ENCODE results near the gene RRP12.

Gene RRP12

GRCh38 chr10:97365761-97366351 lies 35.3 kb downstream of the RRP12 start:
- H3K4me1 ChIP-seq (ENCODE audit: insufficient read depth, low read length): no peaks in the 10 kb centered on the region
- H3K4me3 ChIP-seq (ENCODE audit: low read length): no peak overlapping the region
- 97% methylated on average over 16 of the region's 19 CpGs for WGBS
- no peaks in the 10 kb centered on the region for H3K27me3 ChIP-seq (ENCODE audit: insufficient read depth, low read length)
- no peak overlapping the region for H3K27ac ChIP-seq (ENCODE audit: low read depth, low read length)
- peaks cover 87% of the 10 kb centered on the region for H3K36me3 ChIP-seq (ENCODE audit: insufficient read depth, low read length)
- H3K9me3 ChIP-seq (ENCODE audit: insufficient read depth, low read depth, low read length): no peaks in the 10 kb centered on the region
- H3K9ac ChIP-seq (ENCODE audit: low read depth, low read length): no peak overlapping the region

GRCh38 chr10:97363071-97363470 lies 38.1 kb downstream of the RRP12 start:
- Histone ChIP-seq H3K9ac (ENCODE audit: low read depth, low read length) (no peak overlapping the region), H3K4me1 (ENCODE audit: insufficient read depth, low read length) (no peaks in the 10 kb centered on the region), H3K9me3 (ENCODE audit: insufficient read depth, low read depth, low read length) (no peaks in the 10 kb centered on the region), H3K4me3 (ENCODE audit: low read length) (no peak overlapping the region), H3K27me3 (ENCODE audit: insufficient read depth, low read length) (no peaks in the 10 kb centered on the region), H3K27ac (ENCODE audit: low read depth, low read length) (no peak overlapping the region), H3K36me3 (ENCODE audit: insufficient read depth, low read length) (peaks cover 90% of the 10 kb centered on the region)
- WGBS: 98% methylated on average over 4 of the region's 4 CpGs

GRCh38 chr10:97362310-97363033 lies 38.7 kb downstream of the RRP12 start:
- H3K27me3 ChIP-seq (ENCODE audit: insufficient read depth, low read length): no peaks in the 10 kb centered on the region
- no peak overlapping the region for H3K9ac ChIP-seq (ENCODE audit: low read depth, low read length)
- H3K4me1 ChIP-seq (ENCODE audit: insufficient read depth, low read length): no peaks in the 10 kb centered on the region
- H3K27ac ChIP-seq (ENCODE audit: low read depth, low read length): no peak overlapping the region
- no peak overlapping the region for H3K4me3 ChIP-seq (ENCODE audit: low read length)
- peaks cover 89% of the 10 kb centered on the region for H3K36me3 ChIP-seq (ENCODE audit: insufficient read depth, low read length)
- no peaks in the 10 kb centered on the region for H3K9me3 ChIP-seq (ENCODE audit: insufficient read depth, low read depth, low read length)
- WGBS: 89% methylated on average over 11 of the region's 11 CpGs

GRCh38 chr10:97361537-97361901 lies 39.6 kb downstream of the RRP12 start:
- H3K4me3 ChIP-seq (ENCODE audit: low read length): no peak overlapping the region
- H3K36me3 ChIP-seq (ENCODE audit: insufficient read depth, low read length): peaks cover 89% of the 10 kb centered on the region
- H3K4me1 ChIP-seq (ENCODE audit: insufficient read depth, low read length): no peaks in the 10 kb centered on the region
- H3K27me3 ChIP-seq (ENCODE audit: insufficient read depth, low read length): no peaks in the 10 kb centered on the region
- WGBS: 96% methylated on average over 11 of the region's 11 CpGs
- no peaks in the 10 kb centered on the region for H3K9me3 ChIP-seq (ENCODE audit: insufficient read depth, low read depth, low read length)
- no peak overlapping the region for H3K27ac ChIP-seq (ENCODE audit: low read depth, low read length)
- H3K9ac ChIP-seq (ENCODE audit: low read depth, low read length): no peak overlapping the region

GRCh38 chr10:97360705-97361536 lies 40.2 kb downstream of the RRP12 start:
- Histone ChIP-seq H3K4me3 (ENCODE audit: low read length) (no peak overlapping the region), H3K27ac (ENCODE audit: low read depth, low read length) (no peak overlapping the region), H3K9me3 (ENCODE audit: insufficient read depth, low read depth, low read length) (no peaks in the 10 kb centered on the region), H3K9ac (ENCODE audit: low read depth, low read length) (no peak overlapping the region), H3K4me1 (ENCODE audit: insufficient read depth, low read length) (no peaks in the 10 kb centered on the region), H3K27me3 (ENCODE audit: insufficient read depth, low read length) (no peaks in the 10 kb centered on the region), H3K36me3 (ENCODE audit: insufficient read depth, low read length) (peaks cover 89% of the 10 kb centered on the region)
- WGBS: 95% methylated on average over 11 of the region's 11 CpGs

GRCh38 chr10:97358781-97359180 lies 42.4 kb downstream of the RRP12 start:
- Histone ChIP-seq H3K9me3 (ENCODE audit: insufficient read depth, low read depth, low read length) (no peaks in the 10 kb centered on the region), H3K36me3 (ENCODE audit: insufficient read depth, low read length) (peaks cover 82% of the 10 kb centered on the region), H3K27me3 (ENCODE audit: insufficient read depth, low read length) (no peaks in the 10 kb centered on the region), H3K4me3 (ENCODE audit: low read length) (no peak overlapping the region), H3K4me1 (ENCODE audit: insufficient read depth, low read length) (no peaks in the 10 kb centered on the region), H3K27ac (ENCODE audit: low read depth, low read length) (no peak overlapping the region), H3K9ac (ENCODE audit: low read depth, low read length) (no peak overlapping the region)
- WGBS: 96% methylated on average over 3 of the region's 3 CpGs

- Histone ChIP-seq H3K9me3 (ENCODE audit: insufficient read depth, low read depth, low read length) (no peaks in the 10 kb centered on the region), H3K9ac (ENCODE audit: low read depth, low read length) (no peak overlapping the region), H3K27ac (ENCODE audit: low read depth, low read length) (no peak overlapping the region), H3K27me3 (ENCODE audit: insufficient read depth, low read length) (no peaks in the 10 kb centered on the region), H3K4me1 (ENCODE audit: insufficient read depth, low read length) (no peaks in the 10 kb centered on the region), H3K36me3 (ENCODE audit: insufficient read depth, low read length) (peaks cover 78% of the 10 kb centered on the region), H3K4me3 (ENCODE audit: low read length) (no peak overlapping the region)
- 100% methylated on average over 3 of the region's 4 CpGs for WGBS
Measured at GRCh38 chr10:97358349-97358748, 42.8 kb downstream of the RRP12 start.

GRCh38 chr10:97356918-97357317 lies 44.2 kb downstream of the RRP12 start:
- Histone ChIP-seq H3K4me3 (ENCODE audit: low read length) (no peak overlapping the region), H3K36me3 (ENCODE audit: insufficient read depth, low read length) (peaks cover 67% of the 10 kb centered on the region), H3K9me3 (ENCODE audit: insufficient read depth, low read depth, low read length) (no peaks in the 10 kb centered on the region), H3K9ac (ENCODE audit: low read depth, low read length) (no peak overlapping the region), H3K27ac (ENCODE audit: low read depth, low read length) (no peak overlapping the region), H3K4me1 (ENCODE audit: insufficient read depth, low read length) (no peaks in the 10 kb centered on the region), H3K27me3 (ENCODE audit: insufficient read depth, low read length) (no peaks in the 10 kb centered on the region)
- 80% methylated on average over 7 of the region's 7 CpGs for WGBS

GRCh38 chr10:97356318-97356914 lies 44.7 kb downstream of the RRP12 start:
- Histone ChIP-seq H3K36me3 (ENCODE audit: insufficient read depth, low read length) (peaks cover 66% of the 10 kb centered on the region), H3K27ac (ENCODE audit: low read depth, low read length) (no peak overlapping the region), H3K4me3 (ENCODE audit: low read length) (no peak overlapping the region), H3K4me1 (ENCODE audit: insufficient read depth, low read length) (no peaks in the 10 kb centered on the region), H3K9ac (ENCODE audit: low read depth, low read length) (no peak overlapping the region), H3K9me3 (ENCODE audit: insufficient read depth, low read depth, low read length) (no peaks in the 10 kb centered on the region), H3K27me3 (ENCODE audit: insufficient read depth, low read length) (no peaks in the 10 kb centered on the region)
- 96% methylated on average over 6 of the region's 6 CpGs for WGBS

GRCh38 chr10:97355571-97355975 lies 45.6 kb downstream of the RRP12 start:
- Histone ChIP-seq H3K4me3 (ENCODE audit: low read length) (no peak overlapping the region), H3K9me3 (ENCODE audit: insufficient read depth, low read depth, low read length) (no peaks in the 10 kb centered on the region), H3K36me3 (ENCODE audit: insufficient read depth, low read length) (peaks cover 62% of the 10 kb centered on the region), H3K27me3 (ENCODE audit: insufficient read depth, low read length) (no peaks in the 10 kb centered on the region), H3K27ac (ENCODE audit: low read depth, low read length) (no peak overlapping the region), H3K4me1 (ENCODE audit: insufficient read depth, low read length) (no peaks in the 10 kb centered on the region), H3K9ac (ENCODE audit: low read depth, low read length) (no peak overlapping the region)
- 92% methylated on average over 5 of the region's 5 CpGs for WGBS

- no peak overlapping the region for H3K27ac ChIP-seq (ENCODE audit: low read depth, low read length)
- no peak overlapping the region for H3K4me3 ChIP-seq (ENCODE audit: low read length)
- peaks cover 51% of the 10 kb centered on the region for H3K36me3 ChIP-seq (ENCODE audit: insufficient read depth, low read length)
- 95% methylated on average over 4 of the region's 4 CpGs for WGBS
- H3K9me3 ChIP-seq (ENCODE audit: insufficient read depth, low read depth, low read length): no peaks in the 10 kb centered on the region
- no peak overlapping the region for H3K9ac ChIP-seq (ENCODE audit: low read depth, low read length)
- H3K27me3 ChIP-seq (ENCODE audit: insufficient read depth, low read length): no peaks in the 10 kb centered on the region
- H3K4me1 ChIP-seq (ENCODE audit: insufficient read depth, low read length): no peaks in the 10 kb centered on the region
Measured at GRCh38 chr10:97353945-97354344, 47.2 kb downstream of the RRP12 start.

Measured in HUES64 (cell line).